Measurements from ENCODE around the gene RTN4R.

RTN4R gene

GRCh38 chr22:20239676-20240446 is 28.3 kb downstream of the RTN4R start:
- DNase-seq = no peak

DNA sequence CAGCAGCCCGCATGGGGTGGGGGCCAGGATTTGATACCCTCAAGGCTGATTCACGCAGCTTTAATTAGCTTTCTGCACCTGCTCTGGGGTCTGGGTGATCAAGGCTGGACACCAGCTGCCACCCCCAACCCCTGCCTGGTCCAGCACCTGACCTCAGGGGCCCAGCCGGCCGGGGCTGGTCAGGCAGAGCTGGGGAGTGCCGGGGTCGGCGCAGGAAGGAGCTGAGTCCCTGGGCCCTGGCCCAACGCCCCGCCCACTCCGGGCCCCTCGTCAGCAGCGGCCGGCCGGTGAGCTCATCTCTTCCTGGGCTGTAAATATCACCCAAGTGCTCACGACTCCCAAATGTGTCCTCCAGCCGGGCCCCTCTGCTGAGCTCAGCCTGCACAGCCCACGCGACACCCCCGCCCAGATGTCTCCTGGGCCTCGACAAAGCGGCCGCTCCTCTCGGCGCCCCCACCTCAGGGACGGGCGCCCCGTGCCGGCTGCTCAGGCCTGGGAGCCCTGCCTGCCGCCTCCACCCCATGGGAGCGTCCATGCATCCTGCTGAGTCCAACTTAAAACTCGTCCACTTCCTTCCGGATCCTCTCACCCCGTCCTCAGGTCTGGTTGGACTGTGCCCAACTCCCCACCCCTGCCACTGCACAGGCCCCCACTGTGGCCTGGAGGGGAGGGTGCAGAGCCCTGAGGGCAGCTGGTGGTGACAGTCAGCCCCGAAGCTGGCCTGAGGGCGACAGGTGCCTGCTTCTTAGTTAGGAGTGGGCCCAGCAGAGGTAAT is 29.0 kb downstream of the RTN4R start:
- DNase-seq = no peak

DNA sequence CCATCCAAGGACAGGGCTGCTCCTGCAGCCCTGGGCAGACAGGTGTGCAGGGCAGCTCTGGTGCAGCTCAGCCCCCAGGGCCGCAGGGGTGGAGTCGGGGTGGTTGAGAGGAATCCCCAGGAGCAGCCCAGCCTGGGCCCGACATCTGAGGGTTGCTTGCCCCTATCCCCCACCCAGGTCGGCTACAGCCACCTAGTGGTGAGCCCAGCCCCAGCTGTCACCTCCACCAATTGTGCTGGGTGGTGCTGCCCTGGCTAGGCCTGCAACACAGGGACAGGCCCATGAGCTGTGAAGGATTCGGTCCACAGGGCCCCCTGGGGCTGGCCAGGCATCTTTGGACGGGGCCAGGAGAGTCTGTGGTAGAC is 29.6 kb downstream of the RTN4R start:
- DNase-seq = no peak

DNA sequence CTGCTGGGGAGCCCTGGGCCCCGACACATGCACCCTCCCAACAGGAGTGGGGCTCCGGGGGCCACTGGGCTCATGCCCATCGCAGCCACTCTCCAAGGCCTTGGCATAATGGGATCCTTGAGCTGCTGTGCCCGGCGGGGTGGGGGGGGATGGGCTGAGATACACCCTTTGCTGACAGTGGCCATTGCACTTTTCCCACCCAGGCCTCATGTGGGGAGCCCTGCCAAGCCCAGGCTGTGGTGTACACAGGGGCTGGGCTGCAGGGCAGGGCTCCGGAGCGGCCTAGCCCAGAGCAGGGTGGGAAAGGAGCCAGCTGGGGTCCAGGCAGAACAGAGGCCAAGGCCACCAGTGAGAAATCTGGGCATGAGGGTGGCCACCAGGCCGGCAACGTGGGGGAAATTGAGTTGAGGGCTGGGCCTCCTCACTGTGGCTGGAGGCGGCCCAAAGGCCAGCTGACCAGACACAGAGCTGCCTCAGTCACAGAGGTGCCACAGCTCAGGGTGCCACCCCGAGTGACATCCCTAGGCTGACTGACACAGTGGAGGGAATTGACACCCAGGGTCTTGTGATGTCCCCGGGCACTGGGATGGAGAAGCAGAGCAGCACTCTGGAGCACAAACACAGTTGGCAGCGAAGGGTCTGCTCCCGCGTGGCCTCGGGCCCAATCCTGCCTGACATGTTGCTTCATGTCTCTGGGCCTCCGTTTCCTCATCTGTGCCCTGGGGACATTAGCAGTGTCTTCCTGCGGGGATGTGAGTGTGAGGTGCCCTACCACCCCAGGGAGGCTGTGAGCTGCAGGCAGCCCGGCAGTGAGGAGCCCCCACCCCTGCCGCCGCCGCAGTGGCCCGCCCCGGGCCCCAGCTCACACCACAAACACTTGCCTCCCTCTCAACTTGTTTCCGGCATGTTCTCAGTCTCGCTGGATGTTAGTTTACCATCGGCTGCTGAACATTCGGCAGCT is 30.4 kb downstream of the RTN4R start:
- no peak for DNase-seq

DNA sequence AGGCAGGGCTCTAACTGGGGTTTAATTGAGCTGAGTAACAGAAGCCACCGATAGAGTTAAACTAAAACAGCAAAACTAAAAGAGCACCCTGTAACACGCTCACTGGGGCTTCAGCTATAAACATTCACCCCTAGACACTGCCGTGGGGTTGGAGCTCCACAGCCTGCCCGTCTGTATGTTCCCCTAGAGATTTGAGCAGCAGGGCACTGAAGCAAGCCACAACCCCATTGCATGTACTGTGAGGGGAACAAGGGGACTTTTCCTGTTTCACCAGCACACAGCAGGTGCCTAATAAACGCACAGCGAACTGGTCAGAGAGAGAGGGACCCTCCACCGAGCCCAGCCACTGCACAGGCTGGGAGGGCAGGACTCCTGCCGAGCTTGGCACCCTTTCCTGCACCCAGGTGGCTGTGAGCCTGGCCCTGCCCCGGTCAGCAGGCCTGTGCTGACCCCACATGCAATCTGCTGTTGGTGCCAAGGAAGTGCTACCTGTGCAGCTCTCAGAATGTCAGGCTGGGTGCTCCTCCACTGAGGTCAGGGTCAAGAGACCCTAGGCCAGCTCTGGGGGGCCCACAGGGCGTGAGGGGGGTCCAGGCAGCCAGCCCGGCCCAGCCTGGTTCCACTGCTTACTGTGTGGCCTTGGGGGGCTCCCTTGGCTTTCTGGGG is 31.9 kb downstream of the RTN4R start:
- DNase-seq = no peak

DNA sequence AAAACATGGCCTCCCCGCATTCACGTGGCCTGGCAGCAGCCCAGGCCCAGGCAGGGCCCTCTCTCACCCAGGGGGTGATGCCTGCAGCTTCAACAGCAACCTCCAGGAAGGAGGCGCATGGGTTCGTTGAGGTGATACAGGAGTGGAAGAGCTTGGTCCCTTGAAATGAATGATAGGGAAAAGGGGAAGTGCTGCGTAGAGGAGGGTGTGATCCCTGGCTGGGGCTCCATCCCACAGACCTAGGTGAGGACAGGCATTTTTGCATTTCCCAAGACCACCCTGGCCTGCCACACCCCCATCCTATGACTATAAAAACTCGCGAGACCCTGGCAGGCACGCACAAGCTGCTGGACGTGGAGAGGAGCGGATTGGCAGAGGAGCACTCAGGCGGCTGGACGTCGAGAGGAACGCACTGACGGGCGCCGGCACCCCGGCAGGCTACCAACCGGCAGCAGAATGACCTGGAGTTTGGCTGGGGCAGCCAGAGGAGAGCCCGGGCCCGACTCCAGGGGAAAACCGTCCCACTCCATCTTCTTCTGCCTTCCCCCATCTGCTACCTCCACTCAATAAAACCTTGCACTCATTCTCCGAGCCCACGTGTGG is 32.6 kb downstream of the RTN4R start:
- no peak for DNase-seq

DNA sequence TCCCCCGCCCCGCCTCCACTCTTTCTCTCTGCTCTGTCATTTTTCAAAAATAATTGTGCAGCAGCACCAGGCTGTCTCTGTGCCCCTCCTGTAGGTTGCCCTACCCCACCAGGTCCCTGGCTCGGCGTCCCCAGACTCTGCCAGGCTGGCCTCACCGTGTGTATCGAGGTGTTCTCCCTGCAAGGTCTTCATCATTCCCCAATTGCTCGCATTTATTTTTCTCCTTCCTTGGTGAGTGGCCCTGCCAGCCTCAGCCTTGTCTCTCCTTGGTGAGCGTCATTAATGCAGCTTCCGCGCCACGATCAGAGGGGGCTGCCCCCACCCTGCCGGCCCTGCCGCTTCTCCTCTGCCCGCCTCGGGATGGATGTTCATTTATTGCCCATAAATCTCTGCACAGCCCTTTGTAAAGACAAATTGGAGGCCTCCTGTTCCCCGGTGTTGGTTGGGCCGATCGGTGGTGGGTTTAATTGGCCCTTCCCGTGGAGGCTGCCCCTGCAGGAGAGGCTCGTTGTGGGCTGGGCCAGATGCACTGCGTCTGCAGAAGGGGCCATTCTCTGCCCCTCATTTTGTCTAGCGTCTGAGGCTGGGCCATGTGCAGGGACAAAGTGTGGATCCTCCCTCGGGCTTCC is 33.2 kb downstream of the RTN4R start:
- no peak for DNase-seq

DNA sequence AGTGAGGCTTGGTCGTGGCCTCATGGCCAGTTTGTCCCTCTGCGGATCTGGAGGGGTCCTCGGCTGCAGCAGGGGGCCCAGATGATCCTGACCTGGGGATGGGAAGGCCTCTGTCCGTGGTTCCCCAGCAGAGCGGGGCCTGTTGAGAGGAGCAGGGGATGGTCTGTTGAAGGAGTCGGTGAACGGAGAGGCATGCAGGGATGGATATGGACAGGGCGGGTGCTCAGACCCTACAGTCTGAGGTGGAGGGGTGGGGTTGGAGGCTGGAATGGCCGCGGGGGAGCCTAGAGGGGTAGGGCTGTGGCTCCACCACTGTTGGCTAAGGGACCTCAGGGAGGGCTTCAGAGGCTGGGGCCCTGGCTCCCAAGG is 33.8 kb downstream of the RTN4R start:
- no peak for DNase-seq

GRCh38 chr22:20233351-20234313 is 34.5 kb downstream of the RTN4R start:
- no peak for DNase-seq

GRCh38 chr22:20232781-20233180 is 35.3 kb downstream of the RTN4R start:
- no peak for DNase-seq

- DNase-seq = no peak
Observed at GRCh38 chr22:20232237-20232598, 35.9 kb downstream of the RTN4R start.

- no peak for DNase-seq
Observed at GRCh38 chr22:20231514-20232236, 36.4 kb downstream of the RTN4R start.

DNA sequence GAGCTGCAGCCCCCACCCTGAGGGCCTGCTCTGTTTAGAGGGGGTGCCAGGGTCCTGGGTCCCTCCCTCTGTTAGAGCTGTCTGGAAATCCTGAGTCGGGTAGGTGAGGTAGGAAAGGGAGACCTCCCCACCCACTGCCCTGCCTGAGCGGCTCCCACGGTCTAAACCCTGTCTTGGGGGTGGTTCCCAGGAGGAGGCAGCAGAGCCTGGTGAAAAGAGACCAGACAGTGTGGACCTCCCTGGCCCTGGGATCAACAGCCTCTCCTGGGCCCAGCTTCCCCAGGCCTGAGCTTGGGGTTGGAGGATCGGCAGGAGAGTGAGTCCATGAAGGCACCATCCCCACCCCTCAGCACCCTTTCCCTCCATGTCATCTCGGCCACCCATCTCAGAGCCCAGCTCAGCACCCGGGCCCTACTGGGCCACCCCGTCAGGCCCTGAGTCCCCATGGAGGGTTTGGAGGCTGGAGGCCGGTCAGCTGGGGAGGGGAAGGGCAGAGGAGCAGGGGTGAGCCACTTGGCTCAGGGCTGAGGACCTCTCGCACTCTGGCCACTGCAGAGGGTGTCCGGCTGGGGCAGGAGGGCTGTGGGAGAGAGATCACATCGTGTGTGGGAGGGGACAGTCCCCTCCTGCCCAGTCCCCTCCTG is 37.2 kb downstream of the RTN4R start:
- DNase-seq = no peak

GRCh38 chr22:20229916-20230775 is 38.0 kb downstream of the RTN4R start:
- no peak for DNase-seq

GRCh38 chr22:20228939-20229272 is 39.2 kb downstream of the RTN4R start:
- no peak for DNase-seq

DNA sequence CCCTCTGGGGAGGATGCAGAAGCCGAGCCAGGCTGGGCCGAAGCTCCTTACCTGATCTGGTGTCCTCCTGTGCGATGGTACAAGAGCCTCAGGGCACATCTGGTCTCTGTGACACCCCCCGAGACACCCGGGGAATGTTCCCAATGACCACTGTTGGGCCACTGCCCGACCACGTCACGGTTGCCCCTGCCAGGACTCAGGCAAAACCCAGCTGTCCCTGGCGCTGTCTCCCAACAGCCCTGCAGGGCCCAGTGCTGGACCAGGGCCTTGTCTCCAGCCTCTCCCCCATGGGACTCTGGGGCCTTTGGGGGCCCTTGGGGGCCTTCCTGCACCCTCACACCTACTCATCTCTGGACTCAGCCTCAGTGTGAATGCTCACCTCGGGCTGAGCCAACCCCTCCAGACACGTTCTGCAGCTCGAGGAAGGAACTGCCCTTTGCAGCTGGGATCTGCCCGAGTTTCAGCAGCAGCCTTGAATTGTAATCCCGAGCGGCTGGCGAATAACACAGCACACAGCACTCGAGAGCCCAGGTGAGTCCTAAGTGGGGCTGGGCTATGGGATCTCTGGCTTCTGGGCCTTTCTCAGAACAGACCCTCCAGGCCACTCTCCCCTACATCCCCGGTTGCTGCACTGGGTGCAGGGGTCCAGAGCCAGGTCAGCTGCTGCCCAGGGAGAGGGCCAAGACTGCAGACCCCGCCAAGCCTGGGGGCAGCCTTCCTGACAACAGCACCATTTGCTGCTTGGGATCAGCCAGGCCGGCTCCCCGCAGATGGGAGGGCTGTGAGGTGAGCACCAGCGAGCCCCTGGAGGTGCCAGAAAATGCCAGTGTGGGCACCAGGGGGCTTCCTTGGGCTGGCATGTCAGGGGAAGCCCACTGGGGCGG is 39.8 kb downstream of the RTN4R start:
- DNase-seq = no peak

DNA sequence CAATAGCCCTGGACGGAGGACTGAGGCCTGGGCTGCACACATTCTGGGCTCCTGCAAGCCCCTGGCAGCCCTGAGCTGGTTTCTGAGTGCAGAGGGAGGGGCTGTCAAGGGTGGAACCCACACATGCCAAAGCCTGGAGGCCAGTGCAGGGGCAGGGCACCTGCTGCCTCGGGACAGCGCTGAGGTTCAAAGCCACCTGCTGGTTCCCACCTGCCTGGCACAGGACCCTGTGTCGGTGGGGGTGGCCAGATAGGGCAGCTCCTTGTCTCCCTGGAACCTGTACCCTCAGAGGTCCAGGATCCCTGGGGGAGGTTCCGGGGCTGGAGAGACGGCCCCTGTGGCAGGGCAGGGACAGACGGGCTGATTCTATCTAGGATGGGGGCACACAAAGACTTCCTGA is 40.8 kb downstream of the RTN4R start:
- DNase-seq = no peak
